GM13977 (cell line): Measurements from ENCODE around the gene NPHP1.

Source experiments
- DNase-seq: peaks from one replicate; pipeline ENCODE4 v3.0.0; 2012; ENCODE audit warnings: low spot score
- in situ Hi-C: fragments of 300-500 bp; cut with MboI; formaldehyde crosslinking; loops from one replicate; pipeline ENCODE4 v1.12.0; 2022; ENCODE audit warnings: low sequenced_read_pairs, low pct_unique_long_range_greater_than_20kb, mixed read lengths, inconsistent platforms; ENCODE audit not compliant: unreplicated experiment
- TF ChIP-seq, protein P1 (sequence below): IDR thresholded peaks from 2 replicates; pipeline ENCODE4 v1.5.1; 2012; ENCODE audit warnings: mild to moderate bottlenecking, control low read depth; ENCODE audit not compliant: insufficient read depth; ENCODE audit errors: extremely low read depth, missing control alignments

NPHP1 gene

DNA sequence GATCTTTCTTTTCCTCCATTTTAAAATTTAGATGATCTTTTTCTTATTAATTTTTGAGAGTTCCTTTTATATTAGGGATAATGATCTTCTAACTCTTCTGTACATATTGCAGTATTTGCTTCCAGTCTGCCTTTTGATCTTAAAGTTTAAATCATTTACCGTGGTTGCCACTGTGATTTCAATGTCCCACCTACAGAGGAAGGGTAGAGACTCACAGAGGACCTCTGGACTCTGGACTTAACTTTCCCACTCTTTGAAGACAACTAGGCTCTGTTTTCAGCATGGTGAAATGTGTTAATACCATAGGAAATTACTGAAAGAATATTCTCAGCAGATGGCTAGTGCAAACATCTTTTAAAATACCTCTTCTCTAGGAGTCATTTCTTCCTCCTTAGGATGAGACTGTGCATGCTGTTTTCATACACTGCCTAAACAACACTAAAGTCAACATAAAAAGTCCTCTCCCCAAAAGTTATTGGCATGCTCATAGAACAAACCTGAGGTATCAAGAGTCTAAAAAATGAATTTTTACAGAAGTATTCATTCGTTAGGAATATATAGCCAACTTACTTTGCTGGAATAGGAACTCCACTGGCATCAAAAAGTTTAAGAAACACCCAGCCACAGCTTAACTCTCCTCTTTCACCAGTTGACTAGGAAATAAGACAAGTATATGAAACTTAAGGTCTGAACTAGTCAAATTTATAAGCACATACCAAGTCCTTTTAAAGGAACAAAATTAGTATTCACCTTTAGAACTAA, 58.4 kb downstream of the NPHP1 start:
- DNase-seq = no peak
- in situ Hi-C loops = no loop called here
- TF ChIP-seq, protein P1, sequence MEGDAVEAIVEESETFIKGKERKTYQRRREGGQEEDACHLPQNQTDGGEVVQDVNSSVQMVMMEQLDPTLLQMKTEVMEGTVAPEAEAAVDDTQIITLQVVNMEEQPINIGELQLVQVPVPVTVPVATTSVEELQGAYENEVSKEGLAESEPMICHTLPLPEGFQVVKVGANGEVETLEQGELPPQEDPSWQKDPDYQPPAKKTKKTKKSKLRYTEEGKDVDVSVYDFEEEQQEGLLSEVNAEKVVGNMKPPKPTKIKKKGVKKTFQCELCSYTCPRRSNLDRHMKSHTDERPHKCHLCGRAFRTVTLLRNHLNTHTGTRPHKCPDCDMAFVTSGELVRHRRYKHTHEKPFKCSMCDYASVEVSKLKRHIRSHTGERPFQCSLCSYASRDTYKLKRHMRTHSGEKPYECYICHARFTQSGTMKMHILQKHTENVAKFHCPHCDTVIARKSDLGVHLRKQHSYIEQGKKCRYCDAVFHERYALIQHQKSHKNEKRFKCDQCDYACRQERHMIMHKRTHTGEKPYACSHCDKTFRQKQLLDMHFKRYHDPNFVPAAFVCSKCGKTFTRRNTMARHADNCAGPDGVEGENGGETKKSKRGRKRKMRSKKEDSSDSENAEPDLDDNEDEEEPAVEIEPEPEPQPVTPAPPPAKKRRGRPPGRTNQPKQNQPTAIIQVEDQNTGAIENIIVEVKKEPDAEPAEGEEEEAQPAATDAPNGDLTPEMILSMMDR = no peak

DNA sequence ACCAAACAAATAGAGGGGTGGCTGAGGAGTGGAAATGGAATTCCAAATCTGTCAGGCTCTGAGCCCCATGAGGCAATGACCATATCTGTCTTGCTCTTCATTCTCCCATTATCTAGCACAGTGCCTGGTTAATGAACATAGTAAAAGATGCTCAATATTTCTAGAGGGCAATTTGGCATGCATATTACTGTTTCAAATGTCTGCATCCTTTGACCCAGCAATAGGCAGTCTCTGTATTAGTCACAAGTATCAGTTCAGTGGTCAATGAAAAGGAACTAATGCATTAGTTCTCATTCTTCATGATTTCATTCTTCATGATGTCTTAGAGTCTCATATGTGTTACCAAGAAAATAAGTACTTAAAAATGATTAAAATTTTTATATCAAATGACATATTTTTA, 60.8 kb downstream of the NPHP1 start:
- no peak for DNase-seq
- TF ChIP-seq, protein P1 = no peak
- in situ Hi-C loops = no loop called here

DNA sequence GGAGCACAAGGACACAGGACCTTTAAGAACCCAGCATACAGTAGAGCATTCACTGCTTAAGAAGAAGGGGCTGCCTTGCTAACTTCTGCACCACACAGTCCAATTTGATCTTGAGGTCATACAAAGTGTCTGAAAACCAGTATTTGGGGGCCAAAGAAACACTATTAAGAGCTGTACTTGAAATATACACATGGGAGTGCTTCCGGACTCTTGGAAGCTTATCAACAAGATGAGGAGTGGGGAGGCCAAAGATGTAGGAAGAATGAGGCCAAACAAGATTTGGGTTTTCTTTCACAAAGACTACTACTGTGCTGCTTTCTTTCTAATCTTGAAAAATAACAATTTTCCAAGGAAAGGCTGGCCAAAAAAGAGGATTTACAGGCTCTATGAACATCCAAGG, 64.4 kb downstream of the NPHP1 start:
- TF ChIP-seq, protein P1 = no peak
- no peak for DNase-seq
- in situ Hi-C loops = no loop called here

DNA sequence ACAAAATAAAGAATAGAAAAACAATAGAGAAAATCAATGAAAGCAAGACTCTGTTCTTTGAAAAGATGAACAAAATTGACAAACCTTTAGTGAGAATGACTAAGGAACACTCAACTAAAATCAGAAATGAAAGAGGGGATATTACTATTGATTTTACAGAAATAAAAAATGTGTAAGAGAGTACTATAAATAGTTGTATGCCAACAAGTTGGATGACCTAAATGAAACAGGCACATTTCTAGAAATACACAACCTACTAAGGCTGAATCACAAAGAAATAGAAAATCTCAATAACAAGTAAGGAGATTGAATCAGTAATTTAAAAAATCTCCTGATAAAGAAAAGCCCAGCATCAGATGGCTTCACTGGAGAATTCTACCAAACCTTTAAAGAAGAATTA, 70.8 kb downstream of the NPHP1 start:
- TF ChIP-seq, protein P1 = no peak
- in situ Hi-C loops = no loop called here

DNA sequence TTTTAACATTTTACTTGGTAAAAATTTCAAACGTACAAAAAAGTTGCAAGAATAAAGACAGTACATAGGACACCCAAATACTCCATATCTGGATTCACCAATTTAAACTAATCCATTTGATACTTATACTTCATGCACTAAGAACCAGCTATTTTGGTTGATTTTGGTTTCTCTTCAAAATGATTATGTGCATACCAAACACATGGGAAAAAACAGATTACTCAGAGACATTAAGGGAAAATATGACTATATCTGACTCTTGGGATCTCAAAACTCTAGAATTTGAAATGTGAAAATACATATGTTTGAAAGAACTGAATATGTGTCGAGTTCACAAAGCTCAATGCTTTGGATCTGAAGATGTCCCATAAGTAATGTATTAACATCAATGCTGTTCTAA, 73.6 kb downstream of the NPHP1 start:
- in situ Hi-C loops = no loop called here
- TF ChIP-seq, protein P1 = no peak
- no peak for DNase-seq

More for the DNA sequence above, 70.8 kb downstream of the NPHP1 start:
- no peak for DNase-seq

DNA sequence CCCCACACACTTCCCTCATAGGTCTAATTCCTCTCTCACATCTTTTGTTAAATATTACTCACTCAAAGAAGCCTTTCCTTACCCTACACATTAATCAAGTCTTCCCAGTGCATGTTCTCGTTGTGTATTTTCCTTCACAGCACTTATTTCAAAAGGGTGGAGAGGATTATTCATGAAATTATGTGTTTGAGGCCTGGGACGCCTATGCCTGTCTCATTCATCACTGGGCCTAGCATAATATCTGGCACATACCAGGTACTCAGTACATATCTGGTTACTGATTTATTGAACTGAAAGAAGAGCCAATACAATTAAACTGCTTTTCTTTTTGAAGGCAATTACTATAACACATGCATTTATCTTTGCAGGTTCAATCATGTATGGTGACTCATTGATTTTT, 74.1 kb downstream of the NPHP1 start:
- TF ChIP-seq, protein P1 = no peak
- no peak for DNase-seq
- in situ Hi-C loops = no loop called here
